Sigmoid colon (tissue), 7 donors: ENCODE measurements around the gene RAB6B. TPM values are rescaled to one million over a fixed set of nuclear protein-coding genes. Genes with fewer than 3 reads are reported as not detected.
A peak's percentile ranks its signal among the peaks of the same experiment; 100 is the strongest.

Source experiments
- DNase-seq: peaks from one replicate; pipeline ENCODE4 v3.0.0-alpha.2; 2019
- H3K27ac ChIP-seq, 4 donors: fragments of 200-600 bp; sonication (generic); one replicate each; pipeline ENCODE4 v1.5.1; 2016 to 2019; ENCODE audit warnings: mild to moderate bottlenecking in 1 of 4
- H3K27me3 ChIP-seq, 3 donors: fragments of 200-600 bp; sonication (generic); one replicate each; pipeline ENCODE4 v1.5.1; 2019; ENCODE audit warnings: mild to moderate bottlenecking in 1 of 3
- H3K36me3 ChIP-seq, 4 donors: fragments of 200-600 bp; sonication (generic); one replicate each; pipeline ENCODE4 v1.5.1; 2016 to 2019
- H3K4me1 ChIP-seq, 4 donors: fragments of 200-600 bp; sonication (generic); one replicate each; pipeline ENCODE4 v1.5.1; 2017 to 2019
- H3K4me3 ChIP-seq, 4 donors: fragments of 200-600 bp; sonication (generic); one replicate each; pipeline ENCODE4 v1.5.1; 2017 to 2019; ENCODE audit warnings: mild to moderate bottlenecking in 2 of 4, moderate library complexity in 1 of 4
- H3K9me3 ChIP-seq, 4 donors: fragments of 200-600 bp in 3 of 4; sonication (generic) in 3 of 4; one replicate each; pipeline versions ENCODE4 v1.5.1 to v1.6.1; 2013 to 2019
- EP300 ChIP-seq, 4 donors: sonication (generic); formaldehyde crosslinking; IDR thresholded peaks; one replicate each; pipeline ENCODE4 v1.6.1; 2017; ENCODE audit warnings: antibody characterized with exemption in 4 of 4
- POLR2A ChIP-seq, 2 donors: fragments of 450-650 bp; IDR thresholded peaks; one replicate each; pipeline ENCODE4 v1.6.1; 2016; ENCODE audit warnings: antibody characterized with exemption in 2 of 2, mild to moderate bottlenecking in 2 of 2, moderate library complexity in 2 of 2
- POLR2AphosphoS5 ChIP-seq, 4 donors: sonication (generic); formaldehyde crosslinking; IDR thresholded peaks; one replicate each; pipeline ENCODE4 v1.6.1; 2017; ENCODE audit warnings: antibody characterized with exemption in 4 of 4
- WGBS, 2 donors: extraction: QIAGEN DNeasy Blood & Tissue Kit; methylation state at CpG; one replicate each; pipeline ENCODE4 v1.1.7; 2013; 5-methylcytosine and 5-hydroxymethylcytosine counted together
- intact Hi-C: fragments of 100-400 bp; cut with DNase I; formaldehyde crosslinking; loops from one replicate; pipeline ENCODE4 v1.15.1; 2023
- polyA plus RNA-seq, 3 donors: library from polyadenylated mRNA; stranded (reverse); fragments of 200-250 nt; gene quantifications; one replicate each; pipeline ENCODE4 v1.2.3, GENCODE V29; 2013
- total RNA-seq, 4 donors: library from RNA; depleted of rRNA; stranded (reverse); fragments of >200 nt; gene quantifications; one replicate each; pipeline ENCODE4 v1.1.0, GENCODE V29; 2016
- TF ChIP-seq, protein P1 (sequence below), 4 experiments: fragments of 450-650 bp in 3 of 4; fragments of 200-600 bp in 1 of 4; IDR thresholded peaks; one replicate each; pipeline ENCODE4 v1.5.1; 2016 to 2019; ENCODE audit warnings: antibody characterized with exemption in 4 of 4, mild to moderate bottlenecking in 3 of 4, moderate library complexity in 2 of 4
- donor health status: healthy with polysubstance abuse.
- donor health status: Bipolar disorder and iron deficiency.
- donor health status: healthy.

RAB6B gene
- total and polyA plus RNA-seq, 7 donors = 0.60 to 19.7 (median 5.2) TPM

- H3K4me1 ChIP-seq = peaks cover 0 to 14% (median 12%) of the 10 kb centered on the region in 4 donors
- no peaks in the 10 kb centered on the region for H3K27me3 ChIP-seq
- H3K4me3 ChIP-seq = no peak overlapping the region
- TF ChIP-seq POLR2AphosphoS5 (IDR thresholded peaks at IDR 0.05) (no peak), EP300 (IDR thresholded peaks at IDR 0.05) (no peak), POLR2A (IDR thresholded peaks at IDR 0.05) (no peak)
- TF ChIP-seq, protein P1, sequence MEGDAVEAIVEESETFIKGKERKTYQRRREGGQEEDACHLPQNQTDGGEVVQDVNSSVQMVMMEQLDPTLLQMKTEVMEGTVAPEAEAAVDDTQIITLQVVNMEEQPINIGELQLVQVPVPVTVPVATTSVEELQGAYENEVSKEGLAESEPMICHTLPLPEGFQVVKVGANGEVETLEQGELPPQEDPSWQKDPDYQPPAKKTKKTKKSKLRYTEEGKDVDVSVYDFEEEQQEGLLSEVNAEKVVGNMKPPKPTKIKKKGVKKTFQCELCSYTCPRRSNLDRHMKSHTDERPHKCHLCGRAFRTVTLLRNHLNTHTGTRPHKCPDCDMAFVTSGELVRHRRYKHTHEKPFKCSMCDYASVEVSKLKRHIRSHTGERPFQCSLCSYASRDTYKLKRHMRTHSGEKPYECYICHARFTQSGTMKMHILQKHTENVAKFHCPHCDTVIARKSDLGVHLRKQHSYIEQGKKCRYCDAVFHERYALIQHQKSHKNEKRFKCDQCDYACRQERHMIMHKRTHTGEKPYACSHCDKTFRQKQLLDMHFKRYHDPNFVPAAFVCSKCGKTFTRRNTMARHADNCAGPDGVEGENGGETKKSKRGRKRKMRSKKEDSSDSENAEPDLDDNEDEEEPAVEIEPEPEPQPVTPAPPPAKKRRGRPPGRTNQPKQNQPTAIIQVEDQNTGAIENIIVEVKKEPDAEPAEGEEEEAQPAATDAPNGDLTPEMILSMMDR (IDR thresholded peaks at IDR 0.05) = no peak
- 90 to 95% methylated on average over 8 of the region's 8 CpGs for WGBS, 2 donors
- no peak overlapping the region for H3K27ac ChIP-seq
- intact Hi-C loops = no loop called here
- DNase-seq = no peak
- H3K9me3 ChIP-seq = no peaks in the 10 kb centered on the region
- no peaks in the 10 kb centered on the region for H3K36me3 ChIP-seq
Observed at GRCh38 chr3:133931084-133931483, 35.4 kb upstream of the RAB6B start.

- 77 to 85% methylated on average over 1 of the region's 1 CpG for WGBS, 2 donors
- Histone ChIP-seq H3K36me3 (no peaks in the 10 kb centered on the region), H3K9me3 (no peaks in the 10 kb centered on the region), H3K4me1 (peaks cover 0 to 14% (median 12%) of the 10 kb centered on the region in 4 donors), H3K27me3 (no peaks in the 10 kb centered on the region), H3K27ac (no peak overlapping the region), H3K4me3 (no peak overlapping the region)
- intact Hi-C loops = no loop called here
- no peak for DNase-seq
- TF ChIP-seq, protein P1 (IDR thresholded peaks at IDR 0.05) = peak in 1 of 4 experiments; percentile 33
- no peak for TF ChIP-seq POLR2A (IDR thresholded peaks at IDR 0.05)
Observed at GRCh38 chr3:133930341-133930933, 34.8 kb upstream of the RAB6B start.

GRCh38 chr3:133928903-133929607, 33.4 kb upstream of the RAB6B start:
- no peak for DNase-seq
- Histone ChIP-seq H3K27ac (no peak overlapping the region), H3K36me3 (no peaks in the 10 kb centered on the region), H3K27me3 (no peaks in the 10 kb centered on the region), H3K4me3 (no peak overlapping the region), H3K4me1 (peaks cover 0 to 14% (median 12%) of the 10 kb centered on the region in 4 donors), H3K9me3 (no peaks in the 10 kb centered on the region)
- intact Hi-C loops = loop anchor here (5.0 to 10.0 kb wide), 2 partner anchors 267 to 1204 kb away; partner anchors contain the start of genes NPHP3 and TOPBP1
- 86 to 92% methylated on average over 14 of the region's 14 CpGs for WGBS, 2 donors
- TF ChIP-seq, protein P1 (IDR thresholded peaks at IDR 0.05) = no peak
- TF ChIP-seq POLR2AphosphoS5 (IDR thresholded peaks at IDR 0.05) (no peak), POLR2A (IDR thresholded peaks at IDR 0.05) (no peak), EP300 (IDR thresholded peaks at IDR 0.05) (no peak)

DNA sequence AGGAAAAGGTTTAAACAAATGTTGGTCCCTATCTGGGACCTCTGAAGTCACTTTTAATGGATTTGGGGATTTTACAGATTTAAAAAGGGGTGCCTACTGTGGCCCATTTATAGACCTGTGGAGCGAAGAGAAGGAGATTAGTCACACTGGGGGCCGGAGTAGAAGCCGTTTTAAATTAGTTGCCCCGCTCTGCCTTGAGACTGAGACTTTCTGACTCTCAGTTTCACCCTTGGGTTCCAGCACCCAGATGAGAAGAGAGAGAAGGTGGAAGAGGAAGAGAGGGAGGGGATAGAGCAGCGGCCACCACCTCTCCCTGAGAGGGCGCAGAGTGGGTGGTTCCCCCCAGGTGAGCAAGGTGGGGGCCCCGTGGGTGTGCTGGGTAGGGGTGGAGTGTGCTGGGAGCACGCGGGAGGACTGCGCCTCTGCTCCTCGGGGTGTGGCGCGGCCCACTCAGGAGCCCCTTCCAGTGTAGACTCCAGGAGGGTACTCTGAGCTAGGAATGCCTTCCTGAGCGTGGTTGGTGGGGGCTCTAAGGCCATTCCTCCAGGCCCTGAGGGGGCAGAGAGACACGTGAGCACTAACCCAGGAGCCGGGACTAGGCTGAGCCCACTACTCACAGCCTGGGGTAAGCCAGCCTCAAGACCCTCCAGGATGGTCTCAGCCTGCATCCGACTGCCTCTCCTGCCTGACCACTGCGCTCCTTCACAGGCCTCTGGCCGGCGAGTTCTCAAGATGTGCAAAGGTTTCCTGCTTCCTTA, 32.6 kb upstream of the RAB6B start:
- Histone ChIP-seq H3K4me3 (peak overlapping the region in 1 of 4 donors; percentile 60), H3K27ac (no peak overlapping the region), H3K9me3 (no peaks in the 10 kb centered on the region), H3K4me1 (peaks cover 0 to 14% (median 12%) of the 10 kb centered on the region in 4 donors), H3K36me3 (no peaks in the 10 kb centered on the region), H3K27me3 (no peaks in the 10 kb centered on the region)
- TF ChIP-seq POLR2A (IDR thresholded peaks at IDR 0.05) (no peak), EP300 (IDR thresholded peaks at IDR 0.05) (no peak), POLR2AphosphoS5 (IDR thresholded peaks at IDR 0.05) (no peak)
- TF ChIP-seq, protein P1 (IDR thresholded peaks at IDR 0.05) = no peak
- DNase-seq = no peak
- 65 to 79% methylated on average over 20 of the region's 20 CpGs for WGBS, 2 donors
- intact Hi-C loops = loop anchor here (5.0 to 10.0 kb wide), 2 partner anchors 266 to 1204 kb away; partner anchors contain the start of genes NPHP3 and TOPBP1
